Ureter (tissue), 1 donor: Measurements from ENCODE around the gene S100A7A. TPM values are rescaled to one million over a fixed set of nuclear protein-coding genes. Genes with fewer than 3 reads are reported as not detected.
"Not testable (repeated sequence)": the region's sequence is repeated elsewhere in the genome, so short reads cannot be mapped to it uniquely, and the experiment has no call there.

ENCODE experiments used
- DNase-seq: peaks from one replicate; pipeline ENCODE4 v3.0.0-alpha.2; 2020; ENCODE audit warnings: low spot score
- total RNA-seq: library from RNA; stranded (reverse); gene quantifications from one replicate; pipeline ENCODE4 v1.2.4, GENCODE V29; 2023
- donor health status: DM: yes; HTN: yes; CAD: no.

Gene S100A7A
- total RNA-seq, 1 donor from 2014 or later = not detected

DNA sequence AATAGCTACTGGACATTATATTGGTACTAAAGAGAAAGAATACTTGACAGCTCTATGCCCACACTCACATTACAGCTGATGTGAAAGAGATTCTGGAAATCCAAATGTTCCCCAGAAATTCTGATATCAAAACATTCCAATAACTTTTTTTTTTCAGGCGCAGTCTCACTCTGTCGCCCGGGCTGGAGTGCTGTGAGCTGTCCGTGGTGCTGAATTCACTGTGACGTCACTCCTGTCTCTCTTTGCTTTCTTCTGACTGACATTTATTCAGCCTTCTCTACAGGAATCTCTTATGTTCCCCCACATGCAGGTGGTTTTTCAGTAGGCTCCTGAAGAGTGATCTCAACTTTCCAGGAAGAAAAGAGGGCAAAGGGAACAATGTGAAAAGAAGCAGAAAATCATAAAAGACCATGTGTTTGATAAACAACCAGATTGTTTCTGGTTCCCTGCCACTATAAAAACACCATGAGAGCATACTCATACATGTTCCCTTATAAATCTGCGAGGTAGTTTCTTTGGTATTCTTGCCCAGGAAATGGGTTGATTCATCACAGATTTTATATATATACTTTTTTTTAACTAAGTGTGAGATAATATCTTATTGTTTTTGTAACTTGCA lies 6.2 kb downstream of the S100A7A start:
- DNase-seq = peak; percentile 70

DNA sequence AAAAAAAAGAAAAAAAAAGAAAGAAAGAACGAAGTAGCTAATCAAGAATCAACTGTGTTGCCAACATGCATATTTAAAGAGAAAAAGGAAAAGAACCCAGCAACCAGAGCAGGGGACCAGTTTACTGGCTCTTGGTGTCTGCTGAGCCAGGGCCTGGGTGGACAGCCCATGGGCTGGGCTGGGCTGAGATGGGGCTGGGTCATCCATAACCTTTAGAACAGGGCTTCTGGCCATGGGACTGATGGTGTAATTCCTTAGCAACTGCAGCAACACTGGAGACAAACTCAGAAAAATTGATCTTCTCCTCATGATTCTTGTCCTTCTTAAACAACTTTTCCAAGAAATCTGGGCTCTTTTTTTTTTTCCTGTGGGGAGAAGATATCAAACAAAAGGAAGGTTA lies 10.5 kb downstream of the S100A7A start:
- no peak for DNase-seq

DNA sequence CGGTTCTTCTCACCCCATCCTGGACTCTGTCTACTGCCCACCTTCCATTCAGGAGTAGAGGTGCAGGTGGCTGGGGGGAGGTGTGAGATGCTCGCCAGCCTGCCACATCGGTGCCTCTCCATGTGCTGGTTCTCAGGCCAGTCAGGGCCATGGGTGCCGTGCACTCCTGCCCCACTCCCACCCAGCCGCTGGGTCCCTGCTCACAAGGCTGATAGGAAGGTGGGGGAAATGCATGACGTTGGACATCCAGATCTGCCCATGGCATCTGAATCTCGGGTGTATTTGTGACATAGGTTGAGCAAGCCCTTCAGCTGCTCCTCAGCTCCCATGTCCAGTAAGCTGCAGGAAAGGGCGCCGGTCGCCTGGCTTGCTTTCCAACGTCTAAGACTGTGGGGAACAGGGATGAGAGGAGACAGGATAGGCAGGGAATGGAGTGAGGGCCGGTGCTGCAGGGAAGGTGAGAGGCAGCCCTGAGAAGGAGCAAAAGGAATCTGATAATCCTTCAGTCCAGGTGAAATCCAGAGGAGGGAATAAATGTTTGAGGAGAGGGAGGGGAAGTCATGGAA lies 11.8 kb downstream of the S100A7A start:
- no peak for DNase-seq

DNA sequence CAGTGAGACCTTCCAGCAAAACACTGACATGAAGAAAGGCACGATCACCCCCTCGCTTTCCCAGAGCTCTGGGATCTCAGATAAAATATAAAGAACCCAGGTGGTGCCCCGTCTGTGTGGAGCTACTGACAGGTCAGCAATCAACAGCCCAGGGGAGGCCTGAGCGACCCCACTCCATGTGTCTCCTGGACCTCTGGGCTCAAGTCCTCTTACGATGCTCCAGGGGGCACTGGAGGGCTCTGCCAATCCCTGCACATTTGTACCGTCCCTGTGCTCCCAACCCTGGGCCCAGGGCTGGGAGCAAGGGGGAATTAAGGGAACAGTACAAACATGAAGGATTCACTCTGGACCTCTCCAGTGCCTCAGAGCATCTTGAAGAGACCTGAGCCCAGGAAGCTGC lies 12.5 kb downstream of the S100A7A start:
- DNase-seq = no peak

DNA sequence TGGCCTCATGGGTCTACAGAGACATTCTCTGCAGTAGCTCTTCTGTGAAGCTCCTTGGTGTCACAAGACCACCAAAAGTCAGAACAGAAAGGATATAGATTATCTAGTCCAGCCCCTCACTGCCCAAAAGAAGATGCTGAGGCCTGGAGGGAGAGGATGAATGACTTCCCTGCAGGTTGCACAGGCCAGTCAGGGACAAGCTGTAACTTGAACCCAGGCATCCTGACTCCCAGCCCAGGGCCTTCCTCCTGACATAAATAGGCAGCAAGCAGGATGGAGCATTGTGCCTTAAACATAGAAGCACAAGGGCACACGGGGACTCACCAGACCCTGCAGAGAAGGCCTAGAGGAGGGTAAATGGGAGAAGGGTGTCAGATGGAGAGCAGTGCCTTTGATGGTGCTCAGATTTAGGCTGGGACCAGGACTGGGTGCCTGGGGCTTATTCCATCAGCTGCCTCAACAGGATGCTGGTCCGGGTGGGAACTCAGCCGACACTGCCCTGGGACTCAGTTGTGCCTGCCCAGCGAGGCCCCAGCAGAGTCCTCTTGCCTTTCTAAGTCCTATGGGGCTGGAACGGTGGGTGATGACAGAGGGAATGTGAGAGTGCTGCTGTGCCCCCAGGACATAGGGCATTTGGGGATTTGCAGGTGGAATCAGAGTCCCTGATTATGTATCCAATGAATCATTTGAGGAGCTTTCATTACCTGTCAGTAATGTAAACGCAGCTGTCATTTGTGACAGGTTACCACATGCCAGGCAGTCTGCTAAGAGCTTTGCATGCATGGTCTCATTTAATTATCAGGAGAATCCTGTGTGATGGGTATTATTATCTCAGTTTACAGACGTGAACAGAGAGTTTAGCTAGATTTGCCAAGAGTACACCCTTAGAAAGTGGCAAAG lies 13.2 kb downstream of the S100A7A start:
- no peak for DNase-seq

DNA sequence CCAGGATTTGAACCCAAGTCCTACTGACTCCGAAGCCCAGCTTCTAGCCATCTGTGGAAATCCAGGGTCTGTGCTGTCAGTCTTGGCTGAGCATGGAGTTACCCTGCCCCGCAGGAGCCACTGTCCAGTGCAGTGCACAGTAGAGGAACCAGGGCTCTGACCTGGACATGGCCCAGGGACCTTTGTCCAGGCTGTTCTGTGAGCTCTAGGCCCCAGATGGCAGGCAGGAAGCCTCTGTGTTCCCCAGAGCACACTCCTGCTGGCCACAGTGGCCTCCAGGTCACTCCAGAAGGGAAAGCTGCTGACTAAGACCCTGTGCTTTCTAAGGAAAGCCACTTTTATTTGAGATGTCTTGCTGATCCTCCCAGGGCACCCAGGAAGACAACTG lies 13.8 kb downstream of the S100A7A start:
- DNase-seq = no peak

DNA sequence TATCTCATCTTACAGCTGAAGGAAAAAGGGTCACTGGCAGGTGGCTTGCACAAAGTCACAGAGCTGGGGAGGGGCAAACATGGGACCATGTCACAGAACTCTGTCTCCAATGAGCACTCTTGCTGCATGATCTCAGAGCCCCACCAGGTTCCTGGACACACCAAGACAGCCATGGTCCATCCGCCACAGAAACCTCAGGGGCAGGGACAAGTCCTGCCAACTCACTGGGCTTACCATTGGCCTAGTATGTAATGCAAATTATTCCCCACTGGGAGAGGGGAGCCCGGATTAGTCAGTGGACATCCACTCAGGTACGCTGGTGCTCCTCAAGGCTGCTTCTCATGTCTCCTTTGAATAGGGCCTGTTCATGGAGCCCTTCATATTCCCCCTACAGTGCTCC lies 14.2 kb downstream of the S100A7A start:
- no peak for DNase-seq

DNA sequence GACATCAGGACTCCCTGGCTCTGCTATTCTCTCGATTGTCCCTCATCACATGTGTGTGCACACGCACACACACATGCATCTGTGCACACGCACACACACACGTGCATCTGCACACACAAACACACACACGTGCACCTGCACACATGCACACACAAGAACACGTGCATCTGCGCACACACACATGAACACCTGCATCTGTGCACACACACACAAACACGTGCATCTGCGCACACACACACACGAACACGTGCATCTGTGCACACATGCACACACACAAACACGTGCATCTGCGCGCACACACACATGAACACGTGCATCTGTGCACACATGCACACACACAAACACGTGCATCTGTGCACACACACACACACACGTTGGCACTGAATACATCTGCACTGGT lies 14.7 kb downstream of the S100A7A start:
- no peak for DNase-seq

DNA sequence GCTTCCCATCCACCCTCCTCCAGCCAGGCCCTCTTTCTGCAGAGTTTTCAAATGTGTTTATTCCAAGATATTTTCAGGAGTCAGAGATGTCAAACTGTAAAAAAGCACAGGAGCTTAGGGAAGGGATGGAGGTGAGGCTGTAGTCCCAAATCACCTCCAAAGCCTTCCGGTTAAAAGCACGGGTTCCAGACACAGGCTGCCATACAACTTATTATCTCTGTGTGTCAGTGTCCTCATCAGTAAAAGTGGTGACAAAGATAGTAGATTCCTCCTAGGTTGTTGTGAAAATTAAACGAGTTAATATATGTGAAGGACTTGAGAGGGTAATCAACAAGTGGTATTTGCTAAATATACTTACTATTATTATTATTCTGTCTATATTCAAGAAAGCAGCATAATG lies 15.1 kb downstream of the S100A7A start:
- no peak for DNase-seq

DNA sequence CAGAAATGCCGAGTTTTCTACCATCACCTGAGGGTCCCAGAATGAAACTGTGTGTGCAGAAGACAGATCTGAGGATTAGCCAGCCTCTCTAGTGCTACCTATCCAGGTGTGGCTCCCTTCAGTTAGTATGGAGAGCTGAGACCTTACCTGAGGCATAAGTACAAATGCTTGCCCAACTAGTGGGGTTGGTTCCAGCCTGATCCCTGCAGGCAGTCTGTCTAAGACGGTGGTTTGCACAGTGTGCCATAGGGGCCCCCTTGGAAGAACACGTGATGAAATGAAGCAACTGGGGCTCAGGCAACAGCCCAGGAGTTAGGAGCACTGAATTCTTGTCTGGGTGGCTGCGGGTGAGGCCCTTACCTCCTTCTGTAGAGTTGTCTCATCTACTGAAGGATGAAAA lies 15.6 kb downstream of the S100A7A start:
- no peak for DNase-seq

DNA sequence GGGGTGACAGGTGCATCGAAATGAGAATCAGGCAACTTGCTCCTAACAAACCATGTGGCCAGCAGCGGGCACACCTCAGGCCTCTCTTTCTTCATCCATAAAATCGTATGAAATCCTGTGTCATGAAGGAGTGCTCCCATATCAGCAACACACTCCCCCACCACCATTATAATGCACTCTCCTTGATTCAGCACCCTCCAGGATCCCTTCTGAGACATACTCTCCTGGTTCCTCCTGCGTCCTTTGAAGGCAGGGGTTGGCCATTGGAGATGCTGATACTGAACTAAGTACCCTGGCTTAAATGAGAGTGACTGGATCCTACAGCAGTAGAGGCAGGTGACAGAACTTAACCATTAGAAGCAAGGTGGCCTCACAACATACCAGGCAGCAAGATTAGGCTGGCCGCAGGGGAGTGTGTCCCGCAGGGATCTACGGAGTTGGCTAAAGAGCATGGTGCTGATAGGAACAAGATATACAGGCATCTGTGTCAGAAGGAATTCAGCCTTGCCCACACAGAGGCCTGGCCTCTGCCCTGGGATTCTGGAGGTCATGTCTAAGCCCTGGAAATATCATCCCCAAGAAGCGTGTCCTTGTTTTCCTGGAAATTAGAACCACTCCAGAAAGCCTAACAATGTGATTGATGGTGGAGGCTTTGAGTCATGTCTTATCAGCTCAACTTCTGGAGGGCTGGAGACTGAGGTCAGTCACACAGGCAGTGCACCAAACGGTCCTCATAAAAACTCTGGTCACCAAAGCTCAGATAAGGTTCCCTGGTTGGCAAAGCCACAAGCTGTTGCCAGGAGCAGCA lies 16.8 kb downstream of the S100A7A start:
- no peak for DNase-seq

DNA sequence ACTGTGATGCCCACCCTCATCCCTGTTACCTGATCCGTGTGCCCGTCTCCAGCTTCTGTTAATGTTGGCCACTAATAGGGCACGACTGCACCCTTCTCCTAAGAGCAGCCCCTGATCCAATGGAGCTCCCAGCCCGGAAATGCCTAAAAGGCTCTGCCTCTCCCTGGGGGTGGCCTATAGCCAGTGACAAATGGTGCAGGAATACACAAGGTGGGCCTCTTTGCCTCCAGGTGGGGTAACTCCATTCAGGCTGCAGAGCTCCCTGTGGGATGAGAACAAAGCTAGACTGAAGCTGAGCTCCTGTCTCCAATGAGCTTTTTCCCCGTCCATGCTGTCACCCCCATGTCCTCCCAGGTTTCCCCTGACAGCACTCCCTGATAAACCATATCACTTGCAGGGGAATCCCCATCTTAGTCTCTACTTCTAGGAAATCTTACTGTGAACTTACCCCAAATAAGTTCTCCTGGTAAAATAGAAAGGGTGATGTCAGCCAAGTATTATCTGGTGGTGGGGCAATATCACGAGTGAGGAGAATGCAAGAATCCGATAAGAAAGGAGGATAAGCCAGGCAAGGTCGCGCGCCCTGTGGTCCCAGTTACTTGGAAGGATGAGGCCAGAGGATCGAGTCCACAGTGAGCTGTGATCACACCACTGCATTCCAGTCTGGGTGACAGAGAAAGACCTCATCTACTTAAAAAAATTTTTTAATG lies 18.6 kb downstream of the S100A7A start:
- DNase-seq = no peak

DNA sequence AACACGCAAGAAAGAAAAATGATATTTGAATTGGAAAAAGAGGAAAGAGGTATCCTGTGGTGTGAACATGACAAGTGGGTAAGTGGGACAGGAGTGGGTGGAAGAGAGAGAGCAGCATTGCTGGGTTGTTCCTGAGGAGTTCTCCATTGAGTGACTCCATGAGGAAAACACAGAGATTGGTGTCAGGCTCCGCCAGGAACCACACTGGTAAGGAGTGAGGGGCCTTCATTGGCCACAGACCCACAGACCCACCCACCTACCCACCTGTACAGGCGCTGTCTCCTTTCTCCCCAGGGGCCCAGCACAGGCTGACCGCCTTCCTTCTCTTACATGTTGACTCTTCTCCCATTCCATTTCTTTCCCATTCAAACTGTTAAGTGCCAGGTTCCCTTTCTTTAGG lies 20.9 kb downstream of the S100A7A start:
- no peak for DNase-seq

DNA sequence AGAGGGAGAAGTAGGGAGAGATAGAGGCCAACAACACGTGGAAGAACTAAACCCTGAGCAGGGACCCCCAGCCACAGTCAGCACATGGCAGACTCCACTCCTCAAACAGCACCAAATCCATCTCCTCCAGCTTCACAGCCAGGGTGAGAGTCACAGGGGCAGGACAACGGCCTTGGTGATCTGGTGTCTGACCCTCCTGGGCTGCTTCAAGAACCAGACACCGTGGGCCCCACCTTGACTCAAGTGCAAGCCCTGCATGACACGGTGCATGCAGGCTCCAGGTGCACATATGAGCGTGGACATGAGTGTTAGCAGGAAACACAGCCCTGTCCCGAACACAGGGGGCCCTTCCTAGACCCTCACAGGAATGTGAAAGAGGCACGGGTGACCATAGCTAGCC lies 22.3 kb downstream of the S100A7A start:
- DNase-seq = no peak

DNA sequence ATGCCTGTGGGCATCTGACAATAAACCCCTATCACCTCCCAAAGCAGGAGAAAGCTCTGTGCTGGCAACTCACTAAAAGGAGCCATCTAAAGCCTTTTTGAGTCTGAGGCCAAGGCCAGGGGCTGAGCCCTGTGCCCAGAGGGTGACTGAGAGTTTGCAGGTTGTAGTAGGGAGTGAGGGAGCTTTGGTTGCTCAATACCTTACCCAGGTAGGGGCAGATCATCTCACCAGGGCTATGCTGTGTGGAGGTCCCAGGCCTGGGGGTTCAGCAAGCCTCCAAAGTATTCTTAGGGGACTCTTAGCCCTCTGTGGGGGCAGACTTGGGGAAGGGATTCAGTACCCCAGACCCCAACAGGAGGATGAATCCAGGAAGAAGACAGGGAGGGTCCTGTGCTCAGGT lies 23.0 kb downstream of the S100A7A start:
- DNase-seq = no peak

DNA sequence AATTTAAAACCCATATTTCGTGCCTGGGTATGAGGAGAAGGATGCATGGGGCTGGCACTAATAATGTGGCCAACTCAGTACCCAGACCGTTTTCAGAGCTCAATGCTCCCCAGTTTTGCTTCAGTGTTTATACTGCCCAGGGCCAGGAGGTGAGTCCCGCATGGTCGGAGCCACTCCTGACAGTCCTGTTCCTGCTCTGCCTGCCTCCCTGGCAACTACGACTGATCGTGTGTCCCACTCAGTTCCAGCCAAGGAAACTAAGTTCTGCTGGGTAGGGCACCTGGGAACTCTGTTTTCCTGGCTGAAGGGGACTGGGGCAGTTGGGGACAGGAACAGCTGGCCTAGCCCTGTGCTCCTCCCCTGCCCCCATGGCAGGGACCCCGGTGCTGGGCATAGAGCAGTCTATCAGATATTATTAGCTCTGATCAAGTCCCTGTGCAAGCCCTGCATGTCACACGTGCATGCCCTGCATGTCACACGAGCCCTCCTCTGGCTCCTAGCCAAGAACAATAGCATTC lies 25.0 kb downstream of the S100A7A start:
- DNase-seq = no peak

DNA sequence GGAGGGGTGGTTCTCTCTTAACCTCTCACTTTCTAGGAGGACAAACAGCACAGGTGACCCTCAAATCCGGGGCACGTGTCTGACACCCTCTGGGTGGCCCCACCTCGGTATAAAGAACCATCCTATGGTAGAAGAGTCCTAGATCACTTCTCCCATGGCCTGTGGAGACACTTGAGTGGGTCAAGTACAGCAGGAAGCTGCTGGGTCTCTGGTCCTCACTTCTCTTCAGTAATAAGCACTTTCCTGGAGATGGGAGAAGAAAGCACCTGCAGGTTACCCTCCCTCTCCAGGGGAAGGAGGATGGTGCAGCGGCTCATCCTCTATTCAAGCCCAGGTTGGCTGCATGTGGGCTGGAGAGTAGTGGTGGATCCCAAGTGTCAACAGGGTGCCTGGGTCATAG lies 27.2 kb downstream of the S100A7A start:
- DNase-seq = no peak

DNA sequence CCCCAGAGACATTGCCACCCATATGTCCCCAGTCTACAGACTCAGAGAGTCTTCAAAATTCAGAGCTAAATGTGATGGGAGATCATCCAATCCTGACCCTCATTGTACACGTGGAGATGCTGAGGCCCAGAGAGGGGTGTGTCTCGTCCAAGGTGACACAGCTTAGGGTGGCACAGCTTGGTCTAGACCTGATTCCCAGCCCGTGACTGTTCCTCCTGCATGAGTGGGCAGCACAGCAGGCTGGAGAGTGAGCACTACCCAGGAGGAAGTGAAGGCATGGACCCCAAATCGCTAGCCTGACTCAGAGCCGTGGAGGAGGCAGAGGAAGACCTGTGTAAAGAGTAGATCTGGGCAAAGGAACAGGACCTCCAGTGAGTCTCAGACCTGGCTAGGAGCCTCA lies 27.8 kb downstream of the S100A7A start:
- DNase-seq = no peak

DNA sequence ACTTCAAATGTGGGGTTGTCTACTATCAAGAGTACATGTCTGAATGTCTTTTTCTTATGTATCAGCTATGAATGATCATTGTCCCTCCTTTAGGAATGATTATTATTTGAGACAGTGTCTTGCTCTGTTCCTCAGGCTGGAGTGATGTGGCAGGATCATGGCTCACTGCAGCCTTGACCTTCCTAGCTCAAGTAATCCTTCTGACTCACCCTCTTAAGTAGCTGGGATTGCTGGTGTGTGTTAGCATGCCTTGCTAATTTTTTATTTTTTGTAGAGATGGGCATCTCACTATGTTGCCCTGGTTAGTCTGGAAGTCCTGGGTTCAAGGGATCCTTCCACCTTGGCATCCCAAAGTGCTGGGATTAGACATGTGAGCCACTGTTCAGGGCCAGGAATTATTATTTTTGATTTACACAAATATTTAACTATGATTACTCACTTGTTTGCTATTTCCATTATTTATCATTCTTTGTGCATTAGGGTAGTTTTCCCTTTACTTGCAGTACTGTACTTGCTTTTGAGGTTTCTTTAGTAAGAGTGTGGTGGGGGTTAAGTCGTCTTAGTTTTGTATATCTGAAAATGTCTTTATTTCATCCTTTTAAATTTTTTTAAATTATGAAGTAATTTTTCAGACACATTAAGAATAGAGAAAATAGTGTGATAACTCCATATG lies 31.3 kb downstream of the S100A7A start:
- DNase-seq = no peak

DNA sequence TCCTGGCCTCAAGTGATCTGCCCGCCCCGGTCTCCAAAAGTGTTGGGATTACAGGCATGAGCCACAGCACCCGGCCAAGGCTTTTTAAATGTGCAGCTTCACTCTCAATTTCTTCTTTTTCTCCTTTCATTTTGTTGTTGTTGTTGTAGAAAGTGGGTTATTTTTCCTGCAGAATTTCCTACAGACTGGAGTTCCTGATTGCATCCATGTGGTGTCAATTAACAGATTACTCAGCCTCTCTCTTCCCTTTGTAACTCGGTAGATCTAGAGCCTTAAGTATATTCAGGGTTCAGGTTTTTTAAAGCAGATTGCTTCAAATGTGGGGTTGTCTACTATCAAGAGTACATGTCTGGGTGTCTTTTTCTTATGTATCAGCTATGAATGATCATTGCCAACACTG lies 32.5 kb downstream of the S100A7A start:
- not testable (repeated sequence) for DNase-seq

DNA sequence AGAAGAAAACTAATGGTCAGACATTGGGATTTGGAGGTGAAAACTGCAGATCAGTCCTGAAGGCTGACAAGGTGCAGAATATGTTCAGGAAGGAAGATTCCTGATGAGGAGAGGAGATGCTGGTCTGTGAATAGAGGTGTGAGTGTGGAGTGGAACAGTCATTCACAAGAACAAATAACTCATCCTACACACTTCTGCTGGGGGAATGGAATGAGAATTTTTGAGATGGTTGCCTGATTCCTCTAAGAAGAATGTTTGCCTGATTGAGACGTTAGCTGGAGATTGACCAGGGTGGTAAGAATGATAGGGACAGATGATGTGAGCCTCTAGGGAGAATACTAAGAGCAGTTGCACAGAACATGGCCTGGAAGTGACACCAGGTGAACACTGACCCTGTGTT lies 40.1 kb downstream of the S100A7A start:
- no peak for DNase-seq
